HEK293 (cell line): ENCODE data around the gene RTTN.

Experiments used
- PRDM1 ChIP-seq: fragments of 450-650 bp; formaldehyde crosslinking; IDR thresholded peaks from 2 replicates; pipeline ENCODE4; 2016; ENCODE audit warnings: missing biosample characterization, missing genetic modification characterization
- SCRT2 ChIP-seq: fragments of 450-650 bp; formaldehyde crosslinking; IDR thresholded peaks from 2 replicates; pipeline ENCODE4 v1.5.1; 2016; ENCODE audit warnings: missing biosample characterization, missing genetic modification characterization
- TRIM28 ChIP-seq: IDR thresholded peaks from 2 replicates; pipeline ENCODE4 v1.6.1; 2011; ENCODE audit warnings: low read length, control low read depth, borderline replicate concordance
- TSHZ1 ChIP-seq: fragments of 450-650 bp; formaldehyde crosslinking; IDR thresholded peaks from 2 replicates; pipeline ENCODE4 v1.5.1; 2016; ENCODE audit warnings: missing biosample characterization, missing genetic modification characterization, borderline replicate concordance
- WT1 ChIP-seq: fragments of 450-650 bp; formaldehyde crosslinking; IDR thresholded peaks from 2 replicates; pipeline ENCODE4 v1.5.1; 2016; ENCODE audit warnings: missing biosample characterization, missing genetic modification characterization
- ZNF133 ChIP-seq: fragments of 450-650 bp; formaldehyde crosslinking; IDR thresholded peaks from 2 replicates; pipeline ENCODE4 v1.5.1; 2016; ENCODE audit warnings: missing biosample characterization, missing genetic modification characterization
- ZNF16 ChIP-seq: fragments of 450-650 bp; formaldehyde crosslinking; IDR thresholded peaks from 2 replicates; pipeline ENCODE4 v1.5.1; 2016; ENCODE audit warnings: low read depth, missing biosample characterization, missing genetic modification characterization
- ZNF26 ChIP-seq: fragments of 450-650 bp; formaldehyde crosslinking; IDR thresholded peaks from 2 replicates; pipeline ENCODE4 v1.5.1; 2016; ENCODE audit warnings: missing biosample characterization, missing genetic modification characterization
- ZNF266 ChIP-seq: fragments of 450-650 bp; formaldehyde crosslinking; IDR thresholded peaks from 2 replicates; pipeline ENCODE4 v1.5.1; 2016; ENCODE audit warnings: missing biosample characterization, missing genetic modification characterization, low read depth
- ZNF350 ChIP-seq: fragments of 450-650 bp; formaldehyde crosslinking; IDR thresholded peaks from 2 replicates; pipeline ENCODE4 v1.5.0; 2017; ENCODE audit warnings: missing biosample characterization, mild to moderate bottlenecking, missing genetic modification characterization
- ZNF362 ChIP-seq: fragments of 450-650 bp; formaldehyde crosslinking; IDR thresholded peaks from 2 replicates; pipeline ENCODE4 v1.5.1; 2016; ENCODE audit warnings: missing biosample characterization, missing genetic modification characterization
- ZNF391 ChIP-seq: fragments of 450-650 bp; formaldehyde crosslinking; IDR thresholded peaks from 2 replicates; pipeline ENCODE4 v1.5.1; 2016; ENCODE audit warnings: low read depth, missing biosample characterization, missing genetic modification characterization, borderline replicate concordance
- ZNF394 ChIP-seq: fragments of 450-650 bp; formaldehyde crosslinking; IDR thresholded peaks from 2 replicates; pipeline ENCODE4 v1.5.1; 2016; ENCODE audit warnings: missing biosample characterization, missing genetic modification characterization, mild to moderate bottlenecking, moderate library complexity, borderline replicate concordance
- ZNF449 ChIP-seq: fragments of 450-650 bp; formaldehyde crosslinking; IDR thresholded peaks from 2 replicates; pipeline ENCODE4 v1.5.1; 2017; ENCODE audit warnings: missing biosample characterization, mild to moderate bottlenecking, missing genetic modification characterization, moderate library complexity
- ZNF529 ChIP-seq: fragments of 450-650 bp; formaldehyde crosslinking; IDR thresholded peaks from 2 replicates; pipeline ENCODE4 v1.5.1; 2017; ENCODE audit warnings: missing genetic modification characterization, missing biosample characterization; ENCODE audit not compliant: insufficient replicate concordance
- ZNF544 ChIP-seq: fragments of 450-650 bp; formaldehyde crosslinking; IDR thresholded peaks from 2 replicates; pipeline ENCODE4 v1.5.0; 2017; ENCODE audit warnings: missing biosample characterization, missing genetic modification characterization
- ZNF571 ChIP-seq: fragments of 450-650 bp; formaldehyde crosslinking; IDR thresholded peaks from 2 replicates; pipeline ENCODE4 v1.5.0; 2017; ENCODE audit warnings: missing biosample characterization, missing genetic modification characterization
- ZNF610 ChIP-seq: fragments of 450-650 bp; formaldehyde crosslinking; IDR thresholded peaks from 2 replicates; pipeline ENCODE4 v1.5.1; 2016; ENCODE audit warnings: missing biosample characterization, missing genetic modification characterization, borderline replicate concordance
- ZNF658 ChIP-seq: fragments of 450-650 bp; formaldehyde crosslinking; IDR thresholded peaks from 2 replicates; pipeline ENCODE4; 2016; ENCODE audit warnings: missing biosample characterization, missing genetic modification characterization
- ZNF664 ChIP-seq: fragments of 450-650 bp; formaldehyde crosslinking; IDR thresholded peaks from 2 replicates; pipeline ENCODE4 v1.5.1; 2016; ENCODE audit warnings: missing biosample characterization, missing genetic modification characterization
- ZNF692 ChIP-seq: fragments of 450-650 bp; formaldehyde crosslinking; IDR thresholded peaks from 2 replicates; pipeline ENCODE4 v1.5.1; 2016; ENCODE audit warnings: missing biosample characterization, missing genetic modification characterization
- ZNF707 ChIP-seq: fragments of 450-650 bp; formaldehyde crosslinking; IDR thresholded peaks from 2 replicates; pipeline ENCODE4 v1.5.1; 2016; ENCODE audit warnings: missing biosample characterization, missing genetic modification characterization
- ZNF768 ChIP-seq: fragments of 450-650 bp; formaldehyde crosslinking; IDR thresholded peaks from 2 replicates; pipeline ENCODE4 v1.5.1; 2018; ENCODE audit warnings: missing biosample characterization, mild to moderate bottlenecking, missing genetic modification characterization
- ZNF830 ChIP-seq: fragments of 450-650 bp; IDR thresholded peaks from 2 replicates; pipeline ENCODE4 v1.5.0; 2018; ENCODE audit warnings: missing biosample characterization, missing genetic modification characterization, low read depth, mild to moderate bottlenecking, moderate library complexity
- ZNF837 ChIP-seq: fragments of 450-650 bp; formaldehyde crosslinking; IDR thresholded peaks from 2 replicates; pipeline ENCODE4 v1.5.1; 2016; ENCODE audit warnings: missing biosample characterization, missing genetic modification characterization
- ZSCAN16 ChIP-seq: fragments of 450-650 bp; formaldehyde crosslinking; IDR thresholded peaks from 2 replicates; pipeline ENCODE4 v1.5.1; 2016; ENCODE audit warnings: missing biosample characterization, missing genetic modification characterization
- TF ChIP-seq, protein P1 (sequence below): fragments of 450-650 bp; IDR thresholded peaks from 2 replicates; pipeline ENCODE4 v1.5.1; 2018; ENCODE audit warnings: missing biosample characterization, mild to moderate bottlenecking, missing genetic modification characterization

The RTTN gene

GRCh38 chr18:70205421-70206397, at the start of gene RTTN (continued):
- TF ChIP-seq ZNF692 (tag by site-specific recombination) (peak; percentile 95), ZNF16 (tag by site-specific recombination) (no peak), ZNF26 (no peak), ZNF707 (no peak; the same call in 1 of the 2 replicates), ZNF394 (tag by site-specific recombination) (peak; percentile 70; the same call in 1 of the 2 replicates), TSHZ1 (tag by site-specific recombination) (peak; percentile 62; the same call in 1 of the 2 replicates), TRIM28 (peak; percentile 67; the same call in 1 of the 2 replicates), ZNF350 (tag by site-specific recombination) (no peak), ZNF830 (tag by site-specific recombination) (no peak), ZNF133 (peak; percentile 20; the same call in 1 of the 2 replicates), ZNF664 (tag by site-specific recombination) (peak; percentile 84), ZNF571 (tag by site-specific recombination) (no peak), ZNF391 (tag by site-specific recombination) (peak; percentile 97), ZNF768 (tag by site-specific recombination) (no peak), ZNF610 (peak; percentile 72; the same call in 1 of the 2 replicates), ZNF362 (tag by site-specific recombination) (no peak), SCRT2 (tag by site-specific recombination) (peak; percentile 94), WT1 (tag by site-specific recombination) (0 out of 2 replicates have a peak, but pooled peaks have one; percentile 14), ZNF266 (tag by site-specific recombination) (no peak), ZNF837 (no peak), ZNF544 (no peak), ZNF529 (no peak), PRDM1 (0 out of 2 replicates have a peak, but pooled peaks have one; percentile 16), ZNF658 (tag by site-specific recombination) (no peak), ZNF449 (tag by site-specific recombination) (0 out of 2 replicates have a peak, but pooled peaks have one; percentile 13), ZSCAN16 (no peak)
- TF ChIP-seq, protein P1, sequence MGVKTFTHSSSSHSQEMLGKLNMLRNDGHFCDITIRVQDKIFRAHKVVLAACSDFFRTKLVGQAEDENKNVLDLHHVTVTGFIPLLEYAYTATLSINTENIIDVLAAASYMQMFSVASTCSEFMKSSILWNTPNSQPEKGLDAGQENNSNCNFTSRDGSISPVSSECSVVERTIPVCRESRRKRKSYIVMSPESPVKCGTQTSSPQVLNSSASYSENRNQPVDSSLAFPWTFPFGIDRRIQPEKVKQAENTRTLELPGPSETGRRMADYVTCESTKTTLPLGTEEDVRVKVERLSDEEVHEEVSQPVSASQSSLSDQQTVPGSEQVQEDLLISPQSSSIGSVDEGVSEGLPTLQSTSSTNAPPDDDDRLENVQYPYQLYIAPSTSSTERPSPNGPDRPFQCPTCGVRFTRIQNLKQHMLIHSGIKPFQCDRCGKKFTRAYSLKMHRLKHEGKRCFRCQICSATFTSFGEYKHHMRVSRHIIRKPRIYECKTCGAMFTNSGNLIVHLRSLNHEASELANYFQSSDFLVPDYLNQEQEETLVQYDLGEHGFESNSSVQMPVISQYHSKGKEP (tag by site-specific recombination) = 0 out of 2 replicates have a peak, but pooled peaks have one; percentile 27
